ENCODE measurements around the gene GOLPH3.
"Not testable (repeated sequence)": the region's sequence is repeated elsewhere in the genome, so short reads cannot be mapped to it uniquely, and the experiment has no call there.

GOLPH3 gene

GRCh38 chr5:32098291-32098690, 75.8 kb downstream of the GOLPH3 start:
- no peak for DNase-seq

GRCh38 chr5:32096891-32097595, 77.1 kb downstream of the GOLPH3 start:
- peak; percentile 38 for DNase-seq

- DNase-seq: peak; percentile 18
Observed at GRCh38 chr5:32095261-32095671, 78.9 kb downstream of the GOLPH3 start.

GRCh38 chr5:32094691-32095090, 79.4 kb downstream of the GOLPH3 start:
- DNase-seq: no peak

- peak; percentile 90 for DNase-seq
Observed at GRCh38 chr5:32092938-32093812, 80.9 kb downstream of the GOLPH3 start.

GRCh38 chr5:32090755-32091128, 83.4 kb downstream of the GOLPH3 start:
- DNase-seq: no peak

GRCh38 chr5:32090026-32090754, 83.9 kb downstream of the GOLPH3 start:
- DNase-seq: no peak

- no peak for DNase-seq
Observed at GRCh38 chr5:32089146-32090000, 84.7 kb downstream of the GOLPH3 start.

- no peak for DNase-seq
Observed at GRCh38 chr5:32088214-32088613, 85.9 kb downstream of the GOLPH3 start.

GRCh38 chr5:32087086-32088082, 86.7 kb downstream of the GOLPH3 start:
- no peak for DNase-seq

GRCh38 chr5:32083981-32084430, 90.1 kb downstream of the GOLPH3 start:
- no peak for DNase-seq

GRCh38 chr5:32082701-32083100, 91.4 kb downstream of the GOLPH3 start:
- DNase-seq: no peak

- not testable (repeated sequence) for DNase-seq
Observed at GRCh38 chr5:32080565-32080964, 93.6 kb downstream of the GOLPH3 start.

- DNase-seq: not testable (repeated sequence)
Observed at GRCh38 chr5:32078855-32079254, 95.3 kb downstream of the GOLPH3 start.

- DNase-seq: peak; percentile 82
Observed at GRCh38 chr5:32076699-32077695, 97.1 kb downstream of the GOLPH3 start.

Measured in eye (tissue), 1 donor.